A549 (cell line): ENCODE measurements around the gene APPL1. TPM values are rescaled to one million over a fixed set of nuclear protein-coding genes. Genes with fewer than 3 reads are reported as not detected.

ENCODE experiments used
- ATAC-seq, 2 experiments: fragments of 200-7000 bp in 1 of 2; fragments of >200 bp in 1 of 2; cut with Nextera tagmentation in 1 of 2; cut with Tn5 transposase in 1 of 2; 3 replicates each; pipeline versions ENCODE4 v1.8.0 to v1.9.1; 2018 to 2020; ENCODE audit warnings: mild to moderate bottlenecking in 1 of 2, moderate library complexity in 1 of 2
- CTCF ChIA-PET: fragments of 300-600 bp; sonication (Branson Sonifier 250); formaldehyde crosslinking; extraction: SDS; loops from one replicate; lab custom pipeline; 2021; ENCODE audit warnings: antibody characterized with exemption, inconsistent platforms; lab: Yijun Ruan, JAX
- POLR2A ChIA-PET: fragments of 350-600 bp; formaldehyde crosslinking; extraction: SDS; loops from one replicate; lab custom pipeline; 2021; ENCODE audit warnings: antibody characterized with exemption, inconsistent platforms; lab: Yijun Ruan, JAX
- DNase-seq, 2 experiments: peaks; one replicate each; pipeline versions ENCODE4 v3.0.0 to v3.0.0-alpha.2; 2011 to 2016; ENCODE audit warnings: low read depth in 1 of 2, low spot score in 1 of 2
- FAIRE-seq: peaks from 2 replicates; lab custom pipeline; 2011; peaks lifted over from hg19 to GRCh38; lab: Jason Lieb, UNC
- H3K27ac ChIP-seq, 2 experiments: fragments of >200 bp; sonication (Bioruptor Twin); formaldehyde crosslinking; 3 replicates each; pipeline ENCODE4 v1.5.1; 2016 to 2017
- H3K4me1 ChIP-seq: fragments of >200 bp; sonication (Bioruptor Twin); formaldehyde crosslinking; 3 replicates; pipeline ENCODE4 v1.6.1; 2016
- H3K4me2 ChIP-seq: fragments of >200 bp; sonication (Bioruptor Twin); formaldehyde crosslinking; 3 replicates; pipeline ENCODE4 v1.6.1; 2016
- H3K4me3 ChIP-seq: fragments of >200 bp; sonication (Bioruptor Twin); formaldehyde crosslinking; 3 replicates; pipeline ENCODE4 v1.5.1; 2016
- H3K9me3 ChIP-seq: fragments of >200 bp; sonication (Bioruptor Twin); formaldehyde crosslinking; 3 replicates; pipeline ENCODE4 v1.6.1; 2016
- CBX8 ChIP-seq: fragments of 200-600 bp; sonication (generic); IDR thresholded peaks from 2 replicates; pipeline ENCODE4 v1.6.1; 2016
- CHD2 ChIP-seq: fragments of 150-350 bp; IDR thresholded peaks from 2 replicates; pipeline ENCODE4 v1.6.1; 2014; ENCODE audit warnings: low read length; ENCODE audit not compliant: partially characterized antibody
- FOSB ChIP-seq: fragments of 250-450 bp; sonication (Bioruptor Pico); IDR thresholded peaks from 2 replicates; pipeline ENCODE4 v1.5.0; 2020; ENCODE audit warnings: mild to moderate bottlenecking, moderate library complexity
- HDAC2 ChIP-seq: fragments of 200-600 bp; sonication (generic); IDR thresholded peaks from 2 replicates; pipeline ENCODE4 v1.6.1; 2016
- HEYL ChIP-seq: fragments of 250-450 bp; sonication (Bioruptor Pico); IDR thresholded peaks from 2 replicates; pipeline ENCODE4 v1.8.0; 2021; ENCODE audit warnings: mild to moderate bottlenecking, moderate library complexity
- JUN ChIP-seq, 2 experiments: fragments of >200 bp; sonication (Bioruptor Twin); formaldehyde crosslinking; IDR thresholded peaks; 2 replicates in 1 of 2; 3 replicates in 1 of 2; pipeline ENCODE4 v1.6.1; 2016 to 2017
- MAZ ChIP-seq: fragments of 150-350 bp; IDR thresholded peaks from 2 replicates; pipeline ENCODE4 v1.6.1; 2014; ENCODE audit warnings: antibody characterized with exemption, low read depth, low read length, borderline replicate concordance
- PHF8 ChIP-seq: fragments of 200-600 bp; sonication (generic); IDR thresholded peaks from 2 replicates; pipeline ENCODE4 v1.6.1; 2016; ENCODE audit warnings: low read depth, mild to moderate bottlenecking, antibody characterized with exemption, moderate library complexity, borderline replicate concordance
- POLR2A ChIP-seq: IDR thresholded peaks from 2 replicates; pipeline ENCODE4 v1.6.1; 2012; ENCODE audit warnings: mild to moderate bottlenecking, low read length
- RFX5 ChIP-seq: fragments of 450-650 bp; IDR thresholded peaks from 2 replicates; pipeline ENCODE4 v1.7.1; 2014; ENCODE audit warnings: antibody characterized with exemption, mild to moderate bottlenecking, moderate library complexity
- RNF2 ChIP-seq: fragments of 200-600 bp; sonication (generic); IDR thresholded peaks from 2 replicates; pipeline ENCODE4 v1.6.1; 2016; ENCODE audit warnings: low read depth, mild to moderate bottlenecking, antibody characterized with exemption, moderate library complexity, borderline replicate concordance
- WGBS: methylation state at CpG from one replicate; pipeline ENCODE4 v1.1.6; 2017; ENCODE audit errors: missing lambda C conversion rate; 5-methylcytosine and 5-hydroxymethylcytosine counted together
- polyA minus RNA-seq: library from RNA; depleted of rRNA, polyadenylated mRNA; stranded (reverse); fragments of >200 nt; gene quantifications from 2 replicates; pipeline ENCODE4 v1.2.3, GENCODE V29; 2011; rRNA and poly(A)+ RNA removed
- polyA plus RNA-seq, 4 experiments: library from polyadenylated mRNA; depleted of rRNA in 3 of 4; stranded (reverse); fragments of >200 nt; fragmentation: RNase III in 1 of 4; extraction: RNeasy Plus Mini Kit Qiagen cat#74134 plus additional on column Dnase treatment in 1 of 4; gene quantifications; 2 replicates in 3 of 4; 3 replicates in 1 of 4; pipeline ENCODE4 v1.2.3, GENCODE V29; 2011 to 2017
- TF ChIP-seq, protein P1 (sequence below): fragments of 200-600 bp; sonication (generic); IDR thresholded peaks from 2 replicates; pipeline ENCODE4 v1.6.1; 2016; ENCODE audit warnings: antibody characterized with exemption, mild to moderate bottlenecking, moderate library complexity
- TF ChIP-seq, protein P2 (sequence below): fragments of 450-650 bp; IDR thresholded peaks from 2 replicates; pipeline ENCODE4 v1.6.1; 2014; ENCODE audit warnings: antibody characterized with exemption
- TF ChIP-seq, protein P3 (sequence below): fragments of >200 bp; sonication (Bioruptor Twin); formaldehyde crosslinking; IDR thresholded peaks from 3 replicates; pipeline ENCODE4 v1.6.1; 2016
- TF ChIP-seq, protein P4 (sequence below): IDR thresholded peaks from 2 replicates; pipeline ENCODE4 v1.6.1; 2012
- TF ChIP-seq, protein P5 (sequence below): IDR thresholded peaks from 2 replicates; pipeline ENCODE4 v1.6.1; 2012
- TF ChIP-seq, protein P6 (sequence below): IDR thresholded peaks from 2 replicates; pipeline ENCODE4 v1.6.1; 2012; ENCODE audit warnings: low read depth, borderline replicate concordance

Gene APPL1, protein sequence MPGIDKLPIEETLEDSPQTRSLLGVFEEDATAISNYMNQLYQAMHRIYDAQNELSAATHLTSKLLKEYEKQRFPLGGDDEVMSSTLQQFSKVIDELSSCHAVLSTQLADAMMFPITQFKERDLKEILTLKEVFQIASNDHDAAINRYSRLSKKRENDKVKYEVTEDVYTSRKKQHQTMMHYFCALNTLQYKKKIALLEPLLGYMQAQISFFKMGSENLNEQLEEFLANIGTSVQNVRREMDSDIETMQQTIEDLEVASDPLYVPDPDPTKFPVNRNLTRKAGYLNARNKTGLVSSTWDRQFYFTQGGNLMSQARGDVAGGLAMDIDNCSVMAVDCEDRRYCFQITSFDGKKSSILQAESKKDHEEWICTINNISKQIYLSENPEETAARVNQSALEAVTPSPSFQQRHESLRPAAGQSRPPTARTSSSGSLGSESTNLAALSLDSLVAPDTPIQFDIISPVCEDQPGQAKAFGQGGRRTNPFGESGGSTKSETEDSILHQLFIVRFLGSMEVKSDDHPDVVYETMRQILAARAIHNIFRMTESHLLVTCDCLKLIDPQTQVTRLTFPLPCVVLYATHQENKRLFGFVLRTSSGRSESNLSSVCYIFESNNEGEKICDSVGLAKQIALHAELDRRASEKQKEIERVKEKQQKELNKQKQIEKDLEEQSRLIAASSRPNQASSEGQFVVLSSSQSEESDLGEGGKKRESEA
- polyA plus RNA-seq (2011; rRNA removed) = 25.9 and 30.3 TPM in 2 replicates
- 6.6 and 8.3 TPM in 2 replicates for polyA plus RNA-seq (2012; cell fraction: cytosol; rRNA removed)
- 3.1 and 3.9 TPM in 2 replicates for polyA plus RNA-seq (2012; cell fraction: nucleus; rRNA removed)
- 14.0 to 14.3 TPM (median 14.2 TPM) in 3 replicates for polyA plus RNA-seq (2017; fragmentation: RNase III; extraction: RNeasy Plus Mini Kit Qiagen cat#74134 plus additional on column Dnase treatment)
- 34.1 and 42.3 TPM in 2 replicates for polyA minus RNA-seq

DNA sequence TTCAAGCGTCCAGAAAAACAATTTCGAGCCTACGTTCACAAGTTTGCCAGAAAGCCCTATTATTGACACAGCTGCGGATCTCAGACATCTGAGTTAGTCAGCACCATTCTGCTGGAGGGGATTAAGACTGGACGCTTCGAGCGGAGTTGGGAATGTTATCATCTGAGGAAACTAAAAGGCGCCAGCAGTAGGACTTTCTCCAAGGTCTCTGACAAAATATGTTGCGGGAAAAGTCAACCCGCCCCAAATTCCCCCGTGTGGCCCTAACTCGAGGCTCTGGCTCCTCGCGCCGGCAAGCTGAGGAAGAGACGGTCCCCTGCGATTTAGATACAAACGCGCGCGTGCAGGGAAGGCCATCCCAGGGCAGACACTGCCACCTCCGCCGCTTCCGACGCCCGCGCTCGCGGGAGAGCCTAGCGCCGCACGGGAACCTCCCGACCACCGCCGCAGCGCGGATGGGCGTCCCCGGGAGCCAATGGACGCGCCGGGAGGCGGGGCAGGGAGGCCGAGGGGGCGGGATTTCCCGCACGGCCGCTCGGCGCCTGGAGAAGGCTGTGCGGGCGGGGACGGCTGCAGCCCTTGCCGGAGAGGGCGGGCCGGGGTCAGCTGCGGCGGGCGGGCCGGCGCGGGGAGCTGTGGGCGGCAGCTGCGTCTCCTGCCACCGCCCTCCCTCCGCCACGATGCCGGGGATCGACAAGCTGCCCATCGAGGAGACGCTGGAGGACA lies at the start of gene APPL1:
TSS of gene APPL1 (plus strand) at position 526 of the 726 bp plus-strand sequence. CDS start at position 681, 155 bp downstream.
- H3K4me1 ChIP-seq = peaks cover 18% of the 10 kb centered on the region; the same call in 2 of the 3 replicates
- H3K27ac ChIP-seq = peak within 1 kb of the TSS; percentile 87 to 98
- TF ChIP-seq, protein P1, sequence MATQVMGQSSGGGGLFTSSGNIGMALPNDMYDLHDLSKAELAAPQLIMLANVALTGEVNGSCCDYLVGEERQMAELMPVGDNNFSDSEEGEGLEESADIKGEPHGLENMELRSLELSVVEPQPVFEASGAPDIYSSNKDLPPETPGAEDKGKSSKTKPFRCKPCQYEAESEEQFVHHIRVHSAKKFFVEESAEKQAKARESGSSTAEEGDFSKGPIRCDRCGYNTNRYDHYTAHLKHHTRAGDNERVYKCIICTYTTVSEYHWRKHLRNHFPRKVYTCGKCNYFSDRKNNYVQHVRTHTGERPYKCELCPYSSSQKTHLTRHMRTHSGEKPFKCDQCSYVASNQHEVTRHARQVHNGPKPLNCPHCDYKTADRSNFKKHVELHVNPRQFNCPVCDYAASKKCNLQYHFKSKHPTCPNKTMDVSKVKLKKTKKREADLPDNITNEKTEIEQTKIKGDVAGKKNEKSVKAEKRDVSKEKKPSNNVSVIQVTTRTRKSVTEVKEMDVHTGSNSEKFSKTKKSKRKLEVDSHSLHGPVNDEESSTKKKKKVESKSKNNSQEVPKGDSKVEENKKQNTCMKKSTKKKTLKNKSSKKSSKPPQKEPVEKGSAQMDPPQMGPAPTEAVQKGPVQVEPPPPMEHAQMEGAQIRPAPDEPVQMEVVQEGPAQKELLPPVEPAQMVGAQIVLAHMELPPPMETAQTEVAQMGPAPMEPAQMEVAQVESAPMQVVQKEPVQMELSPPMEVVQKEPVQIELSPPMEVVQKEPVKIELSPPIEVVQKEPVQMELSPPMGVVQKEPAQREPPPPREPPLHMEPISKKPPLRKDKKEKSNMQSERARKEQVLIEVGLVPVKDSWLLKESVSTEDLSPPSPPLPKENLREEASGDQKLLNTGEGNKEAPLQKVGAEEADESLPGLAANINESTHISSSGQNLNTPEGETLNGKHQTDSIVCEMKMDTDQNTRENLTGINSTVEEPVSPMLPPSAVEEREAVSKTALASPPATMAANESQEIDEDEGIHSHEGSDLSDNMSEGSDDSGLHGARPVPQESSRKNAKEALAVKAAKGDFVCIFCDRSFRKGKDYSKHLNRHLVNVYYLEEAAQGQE = peak; percentile 48
- TF ChIP-seq HEYL (CRISPR knock-in tag) (no peak), JUN (IDR thresholded peaks at IDR 0.05) (peak; percentile 29 to 56; a peak in 1 of 5 replicates), CBX8 (no peak), FOSB (CRISPR knock-in tag) (no peak), PHF8 (peak; percentile 37; the same call in 1 of the 2 replicates), MAZ (no peak), RFX5 (no peak), RNF2 (peak; percentile 37; the same call in 1 of the 2 replicates), HDAC2 (no peak), CHD2 (peak; percentile 62), POLR2A (peak; percentile 80)
- TF ChIP-seq, protein P2, sequence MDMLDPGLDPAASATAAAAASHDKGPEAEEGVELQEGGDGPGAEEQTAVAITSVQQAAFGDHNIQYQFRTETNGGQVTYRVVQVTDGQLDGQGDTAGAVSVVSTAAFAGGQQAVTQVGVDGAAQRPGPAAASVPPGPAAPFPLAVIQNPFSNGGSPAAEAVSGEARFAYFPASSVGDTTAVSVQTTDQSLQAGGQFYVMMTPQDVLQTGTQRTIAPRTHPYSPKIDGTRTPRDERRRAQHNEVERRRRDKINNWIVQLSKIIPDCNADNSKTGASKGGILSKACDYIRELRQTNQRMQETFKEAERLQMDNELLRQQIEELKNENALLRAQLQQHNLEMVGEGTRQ = no peak
- TF ChIP-seq, protein P3, sequence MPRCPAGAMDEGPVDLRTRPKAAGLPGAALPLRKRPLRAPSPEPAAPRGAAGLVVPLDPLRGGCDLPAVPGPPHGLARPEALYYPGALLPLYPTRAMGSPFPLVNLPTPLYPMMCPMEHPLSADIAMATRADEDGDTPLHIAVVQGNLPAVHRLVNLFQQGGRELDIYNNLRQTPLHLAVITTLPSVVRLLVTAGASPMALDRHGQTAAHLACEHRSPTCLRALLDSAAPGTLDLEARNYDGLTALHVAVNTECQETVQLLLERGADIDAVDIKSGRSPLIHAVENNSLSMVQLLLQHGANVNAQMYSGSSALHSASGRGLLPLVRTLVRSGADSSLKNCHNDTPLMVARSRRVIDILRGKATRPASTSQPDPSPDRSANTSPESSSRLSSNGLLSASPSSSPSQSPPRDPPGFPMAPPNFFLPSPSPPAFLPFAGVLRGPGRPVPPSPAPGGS = 0 out of 3 replicates have a peak, but pooled peaks have one; percentile 42
- TF ChIP-seq, protein P4, sequence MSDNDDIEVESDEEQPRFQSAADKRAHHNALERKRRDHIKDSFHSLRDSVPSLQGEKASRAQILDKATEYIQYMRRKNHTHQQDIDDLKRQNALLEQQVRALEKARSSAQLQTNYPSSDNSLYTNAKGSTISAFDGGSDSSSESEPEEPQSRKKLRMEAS = peak; percentile 85
- TF ChIP-seq, protein P5, sequence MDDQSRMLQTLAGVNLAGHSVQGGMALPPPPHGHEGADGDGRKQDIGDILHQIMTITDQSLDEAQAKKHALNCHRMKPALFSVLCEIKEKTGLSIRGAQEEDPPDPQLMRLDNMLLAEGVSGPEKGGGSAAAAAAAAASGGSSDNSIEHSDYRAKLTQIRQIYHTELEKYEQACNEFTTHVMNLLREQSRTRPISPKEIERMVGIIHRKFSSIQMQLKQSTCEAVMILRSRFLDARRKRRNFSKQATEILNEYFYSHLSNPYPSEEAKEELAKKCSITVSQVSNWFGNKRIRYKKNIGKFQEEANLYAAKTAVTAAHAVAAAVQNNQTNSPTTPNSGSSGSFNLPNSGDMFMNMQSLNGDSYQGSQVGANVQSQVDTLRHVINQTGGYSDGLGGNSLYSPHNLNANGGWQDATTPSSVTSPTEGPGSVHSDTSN = peak; percentile 90
- TF ChIP-seq, protein P6, sequence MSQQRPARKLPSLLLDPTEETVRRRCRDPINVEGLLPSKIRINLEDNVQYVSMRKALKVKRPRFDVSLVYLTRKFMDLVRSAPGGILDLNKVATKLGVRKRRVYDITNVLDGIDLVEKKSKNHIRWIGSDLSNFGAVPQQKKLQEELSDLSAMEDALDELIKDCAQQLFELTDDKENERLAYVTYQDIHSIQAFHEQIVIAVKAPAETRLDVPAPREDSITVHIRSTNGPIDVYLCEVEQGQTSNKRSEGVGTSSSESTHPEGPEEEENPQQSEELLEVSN = peak; percentile 79
- POLR2A ChIA-PET = interaction anchor here (0.5 kb wide), 1 partner anchor 528 kb away, joined by 3 read pairs; the partner anchor contains the start of gene SLMAP
- peak within 1 kb of the TSS; percentile 91 for H3K4me3 ChIP-seq
- 1% methylated on average over 16 of the region's 71 CpGs for WGBS
- DNase-seq (peak; percentile 85 to 87), ATAC-seq (peak; percentile 95 to 98), FAIRE-seq (no peak)
- CTCF ChIA-PET = interaction anchor here (1.7 to 2.5 kb wide), 2 partner anchors 57 to 67 kb away, joined by 3 to 12 read pairs; no protein-coding TSS in a partner anchor
- H3K4me2 ChIP-seq = peak within 1 kb of the TSS; percentile 91
- no peaks in the 10 kb centered on the region for H3K9me3 ChIP-seq
